NOMO-1 (cell line): ENCODE measurements around the gene PLXND1.
A peak's percentile ranks its signal among the peaks of the same experiment; 100 is the strongest.

Source experiments
- DNase-seq, 2 experiments: peaks; one replicate each; lab custom pipeline; 2025; ENCODE audit not compliant: unreplicated experiment in 2 of 2; lab: John Stamatoyannopoulos, UW

The PLXND1 gene

GRCh38 chr3:129629011-129629410 is 22.5 kb upstream of the PLXND1 start:
- DNase-seq: no peak

GRCh38 chr3:129628169-129628522 is 21.7 kb upstream of the PLXND1 start:
- no peak for DNase-seq

- peak; percentile 84 to 97 for DNase-seq
Observed at GRCh38 chr3:129627350-129628168, 21.1 kb upstream of the PLXND1 start.

GRCh38 chr3:129626744-129627349 is 20.4 kb upstream of the PLXND1 start:
- DNase-seq: peak; percentile 93 to 97

GRCh38 chr3:129625072-129625874 is 18.8 kb upstream of the PLXND1 start:
- no peak for DNase-seq

GRCh38 chr3:129624347-129625071 is 18.0 kb upstream of the PLXND1 start:
- no peak for DNase-seq

GRCh38 chr3:129623447-129624118 is 17.1 kb upstream of the PLXND1 start:
- no peak for DNase-seq

GRCh38 chr3:129622933-129623332 is 16.5 kb upstream of the PLXND1 start:
- no peak for DNase-seq

- DNase-seq: no peak
Observed at GRCh38 chr3:129622226-129622874, 15.9 kb upstream of the PLXND1 start.

- DNase-seq: no peak
Observed at GRCh38 chr3:129621626-129622225, 15.2 kb upstream of the PLXND1 start.

GRCh38 chr3:129620828-129621559 is 14.5 kb upstream of the PLXND1 start:
- DNase-seq: no peak

- DNase-seq: peak; percentile 79 to 80
Observed at GRCh38 chr3:129619726-129620162, 13.3 kb upstream of the PLXND1 start.

GRCh38 chr3:129618901-129619671 is 12.6 kb upstream of the PLXND1 start:
- DNase-seq: no peak

GRCh38 chr3:129618186-129618820 is 11.8 kb upstream of the PLXND1 start:
- DNase-seq: no peak

- no peak for DNase-seq
Observed at GRCh38 chr3:129617381-129618185, 11.1 kb upstream of the PLXND1 start.

- no peak for DNase-seq
Observed at GRCh38 chr3:129616713-129617112, 10.2 kb upstream of the PLXND1 start.

- DNase-seq: no peak
Observed at GRCh38 chr3:129616291-129616690, 9.8 kb upstream of the PLXND1 start.
